ENCODE results near the gene PARP16. TPM values are rescaled to one million over a fixed set of nuclear protein-coding genes. Genes with fewer than 3 reads are reported as not detected.

Gene PARP16
- total RNA-seq, 3 donors from 2014 or later (not counting 1 experiment from before 2014, with no cell fraction given), result 11.7 to 19.3 (median 16.4) TPM

DNA sequence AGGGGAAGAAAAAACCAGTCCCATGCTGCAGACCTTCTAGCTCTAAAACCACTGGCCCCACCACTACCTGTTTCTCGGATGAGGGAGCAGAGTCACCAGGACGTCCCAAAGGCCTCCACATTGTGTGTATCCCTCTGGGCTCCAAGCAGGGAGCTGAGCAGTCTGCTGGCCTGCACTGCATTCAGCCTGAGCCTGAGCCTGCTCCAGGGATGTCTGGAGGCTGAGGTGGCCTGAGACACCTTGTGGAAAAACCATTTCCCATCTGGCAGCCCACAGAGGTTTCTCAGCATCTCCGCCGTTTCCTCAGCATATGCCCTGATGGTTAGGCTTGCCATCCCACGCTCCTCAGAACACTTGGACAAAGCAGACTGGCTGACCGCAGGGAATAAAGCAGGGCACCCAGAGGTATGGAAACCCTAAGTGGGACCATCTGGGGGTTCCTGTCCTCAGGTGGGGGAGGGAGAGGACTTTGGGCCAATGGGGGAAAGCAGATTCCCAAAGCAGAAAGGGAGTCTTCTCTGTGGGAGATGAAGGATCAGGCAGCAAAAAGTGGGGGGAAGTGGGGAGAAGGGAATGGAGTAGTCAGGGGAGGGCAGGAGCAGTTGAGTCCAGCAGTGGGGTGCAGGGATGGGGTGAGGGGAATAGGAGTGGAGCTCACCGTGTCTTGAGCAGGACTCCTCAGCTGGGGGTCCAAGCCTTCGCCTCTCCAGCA, 75.8 kb downstream of the PARP16 start, which contains the start of gene CILP:
CILP (minus strand) TSS at position 704 of the 712 bp plus-strand sequence. CDS start 1,718 bp downstream, outside the sequence.
- no peaks in the 10 kb centered on the region for H3K4me1 ChIP-seq (ENCODE audit: control insufficient read depth, insufficient read depth, low read length)
- intact Hi-C loops (cut with micrococcal nuclease), result no loop called here
- H3K27me3 ChIP-seq (ENCODE audit: control insufficient read depth, insufficient read depth, low read length), result no peaks in the 10 kb centered on the region
- no peaks in the 10 kb centered on the region for H3K9me3 ChIP-seq (ENCODE audit: control insufficient read depth, insufficient read depth, low read length)
- Mint-ChIP-seq H3K9me3 (no peaks in the 10 kb centered on the region), H3K4me3 (no peak within 1 kb of the TSS), H3K27me3 (ENCODE audit: low read depth in 2 of 2) (no peaks in the 10 kb centered on the region), H3K4me1 (no peaks in the 10 kb centered on the region), H3K27ac (no peak within 1 kb of the TSS), H3K36me3 (no peaks in the 10 kb centered on the region)
- TF ChIP-seq, protein P1, sequence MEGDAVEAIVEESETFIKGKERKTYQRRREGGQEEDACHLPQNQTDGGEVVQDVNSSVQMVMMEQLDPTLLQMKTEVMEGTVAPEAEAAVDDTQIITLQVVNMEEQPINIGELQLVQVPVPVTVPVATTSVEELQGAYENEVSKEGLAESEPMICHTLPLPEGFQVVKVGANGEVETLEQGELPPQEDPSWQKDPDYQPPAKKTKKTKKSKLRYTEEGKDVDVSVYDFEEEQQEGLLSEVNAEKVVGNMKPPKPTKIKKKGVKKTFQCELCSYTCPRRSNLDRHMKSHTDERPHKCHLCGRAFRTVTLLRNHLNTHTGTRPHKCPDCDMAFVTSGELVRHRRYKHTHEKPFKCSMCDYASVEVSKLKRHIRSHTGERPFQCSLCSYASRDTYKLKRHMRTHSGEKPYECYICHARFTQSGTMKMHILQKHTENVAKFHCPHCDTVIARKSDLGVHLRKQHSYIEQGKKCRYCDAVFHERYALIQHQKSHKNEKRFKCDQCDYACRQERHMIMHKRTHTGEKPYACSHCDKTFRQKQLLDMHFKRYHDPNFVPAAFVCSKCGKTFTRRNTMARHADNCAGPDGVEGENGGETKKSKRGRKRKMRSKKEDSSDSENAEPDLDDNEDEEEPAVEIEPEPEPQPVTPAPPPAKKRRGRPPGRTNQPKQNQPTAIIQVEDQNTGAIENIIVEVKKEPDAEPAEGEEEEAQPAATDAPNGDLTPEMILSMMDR (IDR thresholded peaks at IDR 0.05), result no peak
- no peak within 1 kb of the TSS for H3K27ac ChIP-seq (ENCODE audit: low read length)
- H3K4me3 ChIP-seq (ENCODE audit: low read length), result no peak within 1 kb of the TSS
- DNase-seq (no peak), ATAC-seq (no peak)
- 81% methylated on average over 8 of the region's 8 CpGs for WGBS (ENCODE audit: insufficient coverage)
- no peaks in the 10 kb centered on the region for H3K36me3 ChIP-seq (ENCODE audit: control insufficient read depth, insufficient read depth, low read length)

DNA sequence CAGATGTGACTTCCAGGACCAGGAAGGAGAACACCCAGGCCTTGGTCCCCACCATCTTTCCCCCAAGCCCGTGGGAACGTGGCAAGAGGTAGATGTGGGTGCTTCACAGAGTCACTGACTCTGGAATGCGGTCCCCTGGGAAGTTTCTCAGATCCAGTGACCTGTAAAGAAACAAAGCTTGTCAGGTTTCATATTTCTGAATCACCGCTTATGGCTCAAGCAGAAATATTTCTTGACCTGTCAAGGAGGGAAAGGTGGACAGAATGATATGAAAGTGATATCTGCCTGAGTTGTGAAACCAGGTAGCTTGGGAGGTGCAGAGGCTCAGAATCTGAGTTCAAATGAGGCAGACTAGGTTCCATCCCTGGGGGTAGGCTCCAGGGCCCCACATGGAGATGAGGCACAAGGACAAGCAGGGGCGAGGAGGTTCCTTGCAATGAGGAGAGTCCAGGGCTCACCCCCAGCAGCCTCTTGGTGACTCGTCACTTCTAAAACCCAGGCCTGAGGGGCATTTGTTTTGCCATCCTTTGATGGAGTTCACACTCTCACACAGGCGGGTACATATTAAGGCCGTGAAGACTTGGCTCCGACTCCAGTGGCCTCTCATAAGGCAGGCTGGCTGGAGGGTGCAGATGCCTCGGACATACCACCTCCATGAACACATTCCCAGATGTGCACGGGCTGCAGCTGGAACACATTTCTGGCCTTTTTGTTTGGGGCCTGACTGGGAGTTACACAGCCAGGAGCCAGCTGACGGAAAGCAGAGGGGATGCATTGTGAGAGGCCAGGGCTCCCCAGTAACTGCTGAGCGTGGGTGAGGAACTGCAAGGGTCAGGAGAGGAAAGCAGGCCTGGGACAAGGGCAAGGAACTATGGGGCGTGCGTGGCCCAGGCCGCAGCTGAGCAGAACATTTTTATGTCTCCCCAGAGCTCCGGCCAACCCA, 76.7 kb downstream of the PARP16 start:
- Mint-ChIP-seq H3K9me3 (no peaks in the 10 kb centered on the region), H3K27me3 (ENCODE audit: low read depth in 2 of 2) (no peaks in the 10 kb centered on the region), H3K4me1 (no peaks in the 10 kb centered on the region), H3K27ac (no peak overlapping the region), H3K36me3 (no peaks in the 10 kb centered on the region), H3K4me3 (no peak overlapping the region)
- Histone ChIP-seq H3K27ac (ENCODE audit: low read length) (no peak overlapping the region), H3K4me1 (ENCODE audit: control insufficient read depth, insufficient read depth, low read length) (no peaks in the 10 kb centered on the region), H3K9me3 (ENCODE audit: control insufficient read depth, insufficient read depth, low read length) (no peaks in the 10 kb centered on the region), H3K36me3 (ENCODE audit: control insufficient read depth, insufficient read depth, low read length) (no peaks in the 10 kb centered on the region), H3K4me3 (ENCODE audit: low read length) (no peak overlapping the region), H3K27me3 (ENCODE audit: control insufficient read depth, insufficient read depth, low read length) (no peaks in the 10 kb centered on the region)
- intact Hi-C loops (cut with micrococcal nuclease), result no loop called here
- TF ChIP-seq, protein P1 (IDR thresholded peaks at IDR 0.05), result no peak
- 90% methylated on average over 17 of the region's 17 CpGs for WGBS (ENCODE audit: insufficient coverage)
- DNase-seq (no peak), ATAC-seq (no peak)

DNA sequence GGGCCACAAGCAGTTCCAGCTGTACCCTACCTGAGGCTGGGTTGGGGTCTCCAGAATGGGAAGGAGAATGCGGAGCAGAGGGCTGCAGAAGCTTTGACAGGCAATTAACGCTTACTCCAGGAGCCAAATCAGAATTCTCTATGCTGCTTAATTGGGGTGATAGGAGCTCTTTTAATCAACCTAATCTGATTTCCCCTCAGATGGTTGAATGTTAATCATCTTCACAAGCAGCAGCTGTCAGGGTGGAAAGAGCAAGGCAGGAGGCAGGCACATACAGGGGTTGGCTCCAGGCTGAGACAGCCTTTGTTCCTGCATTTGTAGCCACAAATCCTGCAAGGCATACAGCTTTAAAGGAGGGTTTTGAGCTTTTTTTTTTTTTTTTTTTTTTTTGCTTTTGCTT, 78.0 kb downstream of the PARP16 start:
- 100% methylated on average over 2 of the region's 2 CpGs for WGBS (ENCODE audit: insufficient coverage)
- ATAC-seq (no peak), DNase-seq (no peak)
- no peaks in the 10 kb centered on the region for H3K4me1 Mint-ChIP-seq
- no peaks in the 10 kb centered on the region for H3K36me3 ChIP-seq (ENCODE audit: control insufficient read depth, insufficient read depth, low read length)
- no peaks in the 10 kb centered on the region for H3K36me3 Mint-ChIP-seq
- TF ChIP-seq, protein P1 (IDR thresholded peaks at IDR 0.05), result no peak
- no peak overlapping the region for H3K27ac Mint-ChIP-seq
- no peaks in the 10 kb centered on the region for H3K4me1 ChIP-seq (ENCODE audit: control insufficient read depth, insufficient read depth, low read length)
- no peaks in the 10 kb centered on the region for H3K27me3 ChIP-seq (ENCODE audit: control insufficient read depth, insufficient read depth, low read length)
- no peaks in the 10 kb centered on the region for H3K27me3 Mint-ChIP-seq (ENCODE audit: low read depth in 2 of 2)
- H3K9me3 ChIP-seq (ENCODE audit: control insufficient read depth, insufficient read depth, low read length), result no peaks in the 10 kb centered on the region
- no peak overlapping the region for H3K4me3 ChIP-seq (ENCODE audit: low read length)
- H3K9me3 Mint-ChIP-seq, result no peaks in the 10 kb centered on the region
- intact Hi-C loops (cut with micrococcal nuclease), result no loop called here
- no peak overlapping the region for H3K4me3 Mint-ChIP-seq
- no peak overlapping the region for H3K27ac ChIP-seq (ENCODE audit: low read length)

Other genes with a start within 250 kb of the PARP16 start
- not detected for gene SLC51B, start 241.5 kb downstream of the PARP16 start, total RNA-seq
- not detected for gene RASL12, start 218.9 kb downstream of the PARP16 start, total RNA-seq
- gene KBTBD13, start 210.1 kb downstream of the PARP16 start, total RNA-seq, result not detected
- gene UBAP1L, start 171.7 kb downstream of the PARP16 start, total RNA-seq, result 1 to 10 TPM; 4.3 to 8.0 (median 7.5) TPM
- gene PDCD7, start 153.1 kb downstream of the PARP16 start, total RNA-seq, result 10 to 100 TPM; 19.1 to 33.9 (median 26.7) TPM
- 10 to 100 TPM; 35.4 to 39.9 (median 38.2) TPM for gene CLPX, start 101.5 kb downstream of the PARP16 start, total RNA-seq
- gene CILP, start 75.4 kb downstream of the PARP16 start, total RNA-seq, result under 1 TPM; 0.24 to 0.61 (median 0.35) TPM
- gene RNU5A-1, start 9.2 kb upstream of the PARP16 start, total RNA-seq, result not detected
- 10 to 100 TPM in 1 of 3 donors, not detected in 2; 15.0 TPM for gene RNU5B-1, start 17.8 kb upstream of the PARP16 start, total RNA-seq
- not detected for gene IGDCC3, start 91.1 kb upstream of the PARP16 start, total RNA-seq
- under 1 TPM; 0.07 to 0.25 (median 0.09) TPM for gene IGDCC4, start 136.1 kb upstream of the PARP16 start, total RNA-seq
- 10 to 100 TPM; 51.7 to 64.8 (median 62.4) TPM for gene DPP8, start 230.8 kb upstream of the PARP16 start, total RNA-seq
- 10 to 100 TPM; 13.5 to 24.7 (median 15.1) TPM for gene HACD3, start 243.6 kb upstream of the PARP16 start, total RNA-seq